GM21390 (cell line): ENCODE results near the gene ZNF718.
"Not testable (repeated sequence)": the region's sequence is repeated elsewhere in the genome, so short reads cannot be mapped to it uniquely, and the experiment has no call there.

ENCODE experiments used
- ATAC-seq: cut with Tn5 transposase; IDR thresholded peaks from one replicate; pipeline ENCODE4 v1.9.1; 2021; ENCODE audit not compliant: unreplicated experiment

The ZNF718 gene

DNA sequence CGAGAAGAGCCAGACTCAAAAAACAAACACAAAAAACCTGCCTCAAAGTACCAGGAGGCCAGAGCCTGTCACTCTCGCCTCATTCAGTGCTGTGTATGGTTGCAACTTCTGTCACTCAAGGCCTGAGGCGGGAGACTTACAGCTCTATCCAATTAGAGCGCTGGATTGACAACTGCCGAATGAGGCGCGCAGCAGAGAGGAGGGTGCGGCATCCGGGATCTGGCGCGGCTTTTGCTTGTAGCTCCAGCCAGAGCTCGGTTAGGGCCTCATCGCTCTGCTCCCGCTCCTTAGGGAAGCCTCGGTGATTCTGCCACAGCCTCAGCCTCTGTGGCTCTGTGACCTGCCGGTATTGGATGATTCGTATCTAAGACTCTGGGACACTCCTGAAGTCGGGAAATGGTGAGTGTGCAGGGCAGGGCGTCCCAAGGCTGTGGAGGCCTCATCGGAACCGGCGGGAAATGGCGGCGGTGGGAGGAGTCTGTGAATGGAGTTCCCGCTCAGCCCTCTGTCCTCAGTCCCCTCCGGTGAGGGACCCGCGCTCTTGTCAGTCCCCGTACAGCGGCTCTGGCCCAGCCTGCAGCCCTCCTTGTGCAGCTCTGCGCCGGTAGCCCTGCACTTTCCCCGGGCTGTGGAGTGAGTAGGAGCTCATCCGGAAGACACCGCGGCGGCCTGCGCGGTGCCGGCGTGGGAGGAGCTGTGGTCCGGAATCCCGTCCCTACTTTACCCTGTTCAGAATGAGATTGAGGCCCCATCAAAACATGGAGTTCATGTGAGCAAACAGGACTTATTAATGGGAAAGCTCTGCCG is at the start of gene ZNF718:
Gene ZNF718, plus strand, starts transcription at position 227 of the 807 bp plus-strand sequence. Its CDS starts 170 bp downstream, at position 397.
- peak; percentile 97 for ATAC-seq

DNA sequence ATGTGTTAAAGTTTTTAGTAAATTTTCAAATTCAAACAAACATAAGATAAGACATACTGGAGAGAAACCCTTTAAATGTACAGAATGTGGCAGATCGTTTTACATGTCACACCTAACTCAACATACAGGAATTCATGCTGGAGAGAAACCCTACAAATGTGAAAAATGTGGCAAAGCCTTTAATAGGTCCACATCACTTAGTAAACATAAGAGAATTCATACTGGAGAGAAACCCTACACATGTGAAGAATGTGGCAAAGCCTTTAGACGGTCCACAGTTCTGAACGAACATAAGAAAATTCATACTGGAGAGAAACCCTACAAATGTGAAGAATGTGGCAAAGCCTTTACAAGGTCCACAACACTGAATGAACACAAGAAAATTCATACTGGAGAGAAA is 38.4 kb upstream of the ZNF718 start:
- ATAC-seq: no peak

DNA sequence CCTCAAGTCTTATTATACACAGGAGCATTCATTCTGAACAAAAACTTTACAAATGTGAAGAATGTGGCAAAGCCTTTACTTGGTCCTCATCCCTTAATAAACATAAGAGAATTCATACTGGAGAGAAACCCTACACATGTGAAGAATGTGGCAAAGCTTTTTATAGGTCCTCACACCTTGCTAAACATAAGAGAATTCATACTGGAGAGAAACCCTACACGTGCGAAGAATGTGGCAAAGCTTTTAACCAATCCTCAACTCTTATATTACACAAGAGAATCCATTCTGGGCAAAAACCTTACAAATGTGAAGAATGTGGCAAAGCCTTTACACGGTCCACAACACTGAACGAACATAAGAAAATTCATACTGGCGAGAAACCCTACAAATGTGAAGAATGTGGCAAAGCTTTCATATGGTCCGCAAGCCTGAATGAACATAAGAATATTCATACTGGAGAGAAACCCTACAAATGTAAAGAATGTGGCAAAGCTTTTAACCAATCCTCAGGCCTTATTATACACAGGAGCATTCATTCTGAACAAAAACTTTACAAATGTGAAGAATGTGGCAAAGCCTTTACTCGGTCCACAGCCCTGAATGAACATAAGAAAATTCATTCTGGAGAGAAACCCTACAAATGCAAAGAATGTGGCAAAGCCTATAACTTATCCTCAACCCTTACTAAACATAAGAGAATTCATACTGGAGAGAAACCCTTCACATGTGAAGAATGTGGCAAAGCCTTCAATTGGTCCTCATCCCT is 37.6 kb upstream of the ZNF718 start:
- not testable (repeated sequence) for ATAC-seq

DNA sequence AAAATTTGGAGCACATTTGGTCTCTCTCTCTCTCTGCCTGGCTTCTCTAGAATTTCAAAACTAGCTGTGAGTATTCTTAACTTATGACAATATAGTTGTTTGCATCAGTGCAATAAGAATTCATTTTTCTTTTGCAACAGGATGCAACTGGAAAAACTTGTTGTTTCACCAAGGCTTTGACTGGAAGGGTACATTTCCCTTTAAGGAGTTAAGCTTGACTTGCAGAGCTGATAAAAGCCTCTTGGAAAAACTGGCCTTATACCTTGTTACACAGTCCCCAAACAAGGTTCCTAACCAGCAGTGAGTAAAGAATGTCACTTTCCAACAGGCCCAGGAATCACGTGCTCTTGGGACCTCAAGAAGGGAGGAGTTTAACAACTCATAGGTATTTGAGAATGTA is 25.9 kb upstream of the ZNF718 start:
- ATAC-seq: no peak

DNA sequence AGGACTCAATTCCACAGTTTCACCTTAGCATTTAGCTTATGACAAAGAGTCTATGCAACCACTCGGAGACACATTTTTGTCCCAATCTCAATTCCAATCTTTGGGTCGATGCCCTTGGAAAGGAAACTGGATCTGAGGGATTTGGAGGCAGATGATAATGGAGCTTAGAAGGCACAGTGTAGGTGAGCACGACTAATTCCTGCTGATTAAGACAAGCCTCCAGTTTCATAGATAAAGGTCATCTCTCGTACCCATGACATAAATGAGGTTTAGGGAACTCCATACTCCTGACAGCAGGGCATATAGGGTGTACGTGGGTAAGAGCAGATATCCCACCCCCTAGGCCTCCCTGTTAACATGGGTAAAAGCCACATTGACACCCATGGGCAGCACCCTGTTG is 24.4 kb upstream of the ZNF718 start:
- ATAC-seq: no peak

DNA sequence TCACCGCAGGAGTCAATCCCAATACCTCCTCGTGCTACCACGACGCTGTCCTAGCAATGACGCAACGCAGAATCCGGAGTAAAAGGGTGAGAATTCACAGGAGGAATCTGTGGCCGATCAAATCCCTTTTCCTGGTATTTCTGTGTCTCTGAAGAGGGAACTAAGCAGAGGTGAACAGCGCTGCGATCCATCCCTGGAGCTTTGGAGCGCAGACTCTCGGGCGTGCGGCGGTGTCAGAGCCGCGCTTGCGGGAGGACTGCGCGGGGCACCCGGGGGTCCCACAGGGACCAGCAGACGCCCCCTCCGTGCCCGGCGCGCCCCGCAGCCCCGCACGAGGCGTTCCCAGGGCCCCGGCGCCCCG is 17.2 kb upstream of the ZNF718 start:
- no peak for ATAC-seq

DNA sequence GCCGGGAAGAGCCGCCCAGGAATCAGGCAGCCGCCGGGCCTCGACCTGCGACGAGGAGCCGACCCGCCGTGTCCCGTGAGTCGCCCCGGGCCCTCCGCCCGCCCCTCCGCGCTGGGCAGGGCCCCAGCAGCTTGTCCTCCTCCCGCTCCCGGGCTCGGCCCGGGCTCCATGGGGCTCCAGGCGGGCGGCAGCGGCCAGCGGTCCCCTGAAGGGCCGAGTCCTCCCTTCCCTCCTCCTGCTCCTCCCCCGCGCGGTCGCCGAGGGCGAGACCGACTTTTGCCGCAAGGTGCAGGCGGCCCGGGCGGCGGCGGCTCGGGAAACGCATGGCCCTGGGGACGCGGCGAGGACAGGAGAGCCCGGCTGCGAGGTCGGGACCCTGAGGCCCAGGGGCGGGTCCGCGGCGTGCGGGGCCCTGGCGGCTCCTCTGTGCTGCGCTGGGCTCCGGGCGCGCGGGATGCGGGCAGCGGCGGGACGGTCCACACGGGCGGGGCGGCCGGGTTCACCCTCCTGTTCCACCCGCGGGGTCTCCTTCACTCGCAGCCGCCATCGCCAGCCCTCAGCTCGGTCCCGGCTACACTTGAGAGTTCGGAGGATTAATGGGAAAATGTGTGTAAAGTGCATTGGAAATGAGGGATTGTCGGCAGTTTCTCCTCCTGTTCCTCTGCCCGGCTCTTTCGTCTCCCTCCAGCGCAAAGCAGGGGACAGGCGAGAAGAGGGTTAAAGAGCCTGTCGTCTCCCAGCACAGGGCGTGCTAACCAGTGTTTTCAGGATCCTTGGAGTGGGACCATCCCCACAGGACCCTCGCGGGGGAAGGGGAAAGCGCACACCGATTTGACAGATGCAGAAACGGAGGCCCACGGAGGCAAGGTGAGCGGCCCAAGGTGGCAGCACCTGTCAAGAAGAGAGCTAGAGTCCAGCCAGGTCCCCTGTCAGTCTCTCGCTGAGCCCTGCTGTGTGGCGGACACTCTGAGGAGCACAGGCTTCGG is 16.6 kb upstream of the ZNF718 start:
- ATAC-seq: no peak

DNA sequence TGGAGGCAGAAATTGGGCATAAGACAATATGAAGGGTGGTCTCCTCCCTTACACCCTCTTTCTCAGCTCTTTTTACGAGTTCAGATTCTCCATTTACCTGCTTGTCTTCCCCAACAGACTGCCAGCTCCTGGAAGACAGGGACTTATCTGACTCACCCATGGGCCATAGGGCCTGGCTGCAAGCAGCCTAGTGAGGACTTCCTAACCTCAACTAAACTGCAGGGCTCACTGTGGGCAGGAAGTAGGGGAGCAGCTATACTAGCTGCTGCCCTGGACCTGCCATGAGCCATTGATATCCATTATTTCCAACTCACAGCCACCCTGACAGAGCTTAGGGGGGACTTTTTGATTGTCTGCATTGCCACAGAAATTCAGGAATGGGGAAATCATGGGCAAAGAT is 11.5 kb upstream of the ZNF718 start:
- ATAC-seq: no peak

DNA sequence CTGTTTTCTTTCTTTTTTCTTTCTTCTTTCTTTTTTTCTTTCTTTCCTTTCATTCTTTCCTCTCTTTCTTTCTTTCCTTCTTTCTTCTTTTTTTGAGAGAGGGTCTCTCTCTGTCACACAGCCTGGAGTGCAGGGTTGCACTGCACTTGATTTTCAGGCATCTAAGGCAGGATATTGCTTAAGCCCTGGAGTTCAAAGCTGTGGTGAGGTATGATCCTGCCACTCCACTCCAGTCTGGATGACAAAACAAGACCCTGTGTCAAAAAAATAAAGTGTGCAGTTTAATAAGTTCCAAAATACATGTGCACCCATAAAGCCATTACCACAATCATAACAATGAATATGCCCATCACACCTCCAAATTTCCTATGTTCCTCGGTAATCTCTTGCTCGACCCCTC is 10.6 kb upstream of the ZNF718 start:
- no peak for ATAC-seq

DNA sequence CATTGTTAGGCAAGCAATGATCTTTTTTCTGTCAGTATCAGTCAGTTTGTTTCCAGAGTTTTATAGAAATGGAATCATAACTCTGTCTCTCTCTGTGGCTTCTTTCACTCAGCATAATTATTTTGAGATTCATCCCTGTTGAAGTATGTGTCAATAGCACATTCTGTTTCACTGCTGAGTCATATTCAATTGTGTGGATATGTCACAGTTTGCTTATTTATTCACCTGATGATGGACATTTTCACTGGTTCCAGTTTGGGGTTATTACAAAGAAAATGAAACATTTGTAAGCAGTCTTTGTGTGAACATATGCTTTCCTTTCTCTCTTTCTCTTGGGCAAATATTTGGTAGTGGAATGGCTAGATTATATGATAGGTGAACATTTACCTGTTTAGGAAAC is 10.2 kb upstream of the ZNF718 start:
- ATAC-seq: no peak

DNA sequence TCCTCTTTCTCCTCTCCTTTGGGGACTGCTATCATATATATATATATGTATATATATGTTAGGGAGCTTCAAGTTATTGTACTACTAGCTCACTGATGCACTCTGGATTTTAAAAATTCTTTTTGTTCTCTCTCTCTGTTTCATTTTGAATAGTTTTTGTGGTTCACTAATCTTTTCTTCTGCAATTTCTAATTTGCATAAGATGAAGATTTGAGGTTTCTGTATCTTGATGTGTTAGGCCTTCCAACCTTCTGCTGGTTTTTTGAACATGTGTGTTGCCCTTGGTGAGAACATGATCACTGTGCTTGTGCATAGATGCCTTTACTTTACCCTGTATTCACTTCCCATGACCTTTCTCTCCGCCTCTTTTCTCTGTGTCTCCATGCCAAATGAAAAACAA is 7.8 kb upstream of the ZNF718 start:
- ATAC-seq: no peak

DNA sequence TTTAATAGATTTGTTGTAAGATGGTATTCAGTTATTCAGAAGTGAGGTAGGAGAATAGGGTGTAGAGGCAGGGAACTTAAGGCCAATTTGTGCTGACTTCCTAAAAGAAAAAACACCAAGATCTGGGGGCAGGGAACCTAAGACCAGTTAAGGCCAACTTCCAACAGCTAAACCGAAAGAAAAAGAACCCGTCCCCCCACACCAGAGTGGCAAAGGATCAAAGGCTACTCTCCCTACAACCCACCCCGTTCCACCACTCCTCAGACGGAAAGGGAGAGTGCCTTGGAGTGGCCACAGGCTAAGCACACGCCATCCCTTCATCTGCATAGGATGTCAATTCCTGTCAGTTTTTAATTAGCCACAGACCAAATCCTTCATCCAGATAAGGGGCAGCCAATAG is 3.7 kb upstream of the ZNF718 start:
- no peak for ATAC-seq

DNA sequence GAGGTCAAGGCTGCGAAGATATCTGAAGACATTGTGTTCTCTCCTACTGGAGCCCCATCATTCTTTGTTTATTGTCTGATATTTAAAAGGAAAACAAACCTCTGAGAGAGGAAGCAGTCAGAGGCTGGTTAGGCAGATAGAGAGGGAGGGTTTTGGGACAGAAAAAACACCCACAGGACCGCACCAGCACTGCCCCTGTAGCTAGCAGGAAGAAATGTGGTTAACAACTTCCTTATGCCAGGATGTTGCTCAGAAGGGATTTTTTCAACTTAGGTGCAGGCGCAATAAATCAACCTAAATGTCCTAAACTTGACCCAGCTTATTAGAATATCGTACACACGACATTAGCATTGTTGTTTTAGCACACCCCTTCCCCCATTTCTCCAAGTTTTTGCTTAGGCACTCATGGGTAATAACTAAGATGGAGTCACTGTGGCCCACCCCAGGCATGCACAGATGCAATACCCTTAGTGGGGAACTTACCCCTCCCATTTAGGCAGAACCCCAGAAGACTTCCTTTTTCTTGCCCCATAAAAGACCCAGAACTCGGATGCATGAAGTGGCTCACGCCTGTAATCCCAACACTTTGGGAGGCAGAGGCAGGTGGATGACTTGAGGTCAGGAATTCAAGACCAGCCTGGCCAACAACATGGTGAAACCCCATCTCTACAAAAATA is 2.8 kb upstream of the ZNF718 start:
- ATAC-seq: no peak

DNA sequence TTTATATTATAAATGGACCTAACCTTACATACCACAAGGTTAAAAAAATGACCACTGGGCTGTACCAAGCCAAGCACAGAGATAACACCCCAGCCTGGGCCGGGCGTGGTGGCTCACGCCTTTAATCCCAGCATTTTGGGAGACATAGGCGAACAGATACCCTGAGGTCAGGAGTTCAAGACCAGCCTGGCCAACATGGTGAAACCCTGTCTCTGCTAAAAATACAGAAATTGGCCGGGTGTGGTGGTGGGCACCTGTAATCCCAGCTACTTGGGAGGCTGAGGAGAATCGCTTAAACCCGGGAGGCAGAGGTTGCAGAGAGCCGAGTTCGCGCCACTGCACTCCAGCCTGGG is 403 bp upstream of the ZNF718 start:
- not testable (repeated sequence) for ATAC-seq

DNA sequence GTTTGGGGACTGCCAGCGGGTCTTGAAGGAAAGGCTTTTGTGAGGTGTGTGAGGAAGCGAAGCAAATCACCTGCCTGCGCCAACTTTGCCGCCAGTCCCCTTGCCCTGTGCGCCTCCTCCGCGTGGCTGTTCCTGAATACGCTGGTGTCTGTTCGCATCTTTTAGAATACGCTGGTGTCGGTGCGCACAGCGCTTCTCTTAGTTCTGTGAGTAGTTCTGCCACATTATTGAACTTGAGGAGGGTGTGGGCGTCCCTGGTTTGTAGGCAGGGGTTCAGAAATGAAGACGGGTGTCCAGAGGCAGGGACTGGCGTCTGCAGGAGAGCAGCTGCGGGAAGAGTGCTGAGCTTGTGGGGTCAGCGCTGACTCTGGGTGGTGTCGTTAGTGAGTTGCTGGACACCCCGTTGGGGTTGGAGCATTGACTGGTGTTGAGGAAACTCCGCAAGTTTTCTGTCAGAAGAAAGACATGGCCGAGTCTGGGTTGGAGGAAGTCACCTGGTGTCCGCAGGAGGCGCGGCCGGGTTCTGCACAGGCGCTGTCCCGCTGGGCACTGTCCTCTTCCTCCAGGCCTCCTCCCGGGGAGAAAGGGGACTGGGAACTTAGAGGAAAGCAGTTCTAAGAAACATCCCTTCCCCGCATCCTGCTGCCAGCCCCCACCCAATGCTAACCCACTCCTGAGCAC is 930 bp downstream of the ZNF718 start:
- peak; percentile 12 for ATAC-seq

DNA sequence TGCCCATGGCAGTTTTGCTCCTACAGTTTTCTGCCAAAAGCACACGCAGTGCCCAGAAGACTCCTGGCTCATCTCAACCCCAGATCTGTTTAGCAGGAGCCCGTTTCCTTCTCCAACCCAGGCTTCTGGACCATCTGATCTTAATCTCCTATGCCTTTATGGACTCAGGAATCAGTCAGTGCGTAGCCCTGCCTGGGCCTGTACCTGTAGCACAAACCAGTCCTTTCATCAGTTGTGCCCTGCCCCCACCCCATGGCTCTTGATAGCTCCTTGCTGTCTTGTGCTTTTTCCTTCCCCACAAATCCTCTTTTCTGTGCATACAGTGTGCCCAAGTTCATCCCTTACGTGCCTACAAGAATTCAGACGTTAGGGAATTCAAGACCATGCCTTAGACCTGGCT is 1.5 kb downstream of the ZNF718 start:
- no peak for ATAC-seq

DNA sequence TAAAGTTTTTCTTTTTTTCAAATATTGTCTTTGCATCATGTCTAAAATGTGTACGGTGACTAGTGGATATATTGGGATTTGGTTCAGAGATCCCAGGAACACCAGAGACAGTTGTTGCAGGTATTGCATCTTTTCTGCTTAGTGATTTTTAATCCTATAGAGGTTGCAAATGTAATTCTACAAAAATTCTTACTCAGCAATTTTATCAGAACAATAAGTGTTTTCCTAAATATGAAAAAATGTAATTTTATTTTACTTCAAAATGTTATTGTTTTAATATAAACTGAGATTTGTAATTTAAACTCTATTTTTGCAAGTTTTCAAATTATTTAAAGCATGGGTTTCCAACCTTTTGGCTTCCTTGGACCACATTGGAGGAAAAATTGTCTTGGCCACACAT is 8.2 kb downstream of the ZNF718 start:
- no peak for ATAC-seq

DNA sequence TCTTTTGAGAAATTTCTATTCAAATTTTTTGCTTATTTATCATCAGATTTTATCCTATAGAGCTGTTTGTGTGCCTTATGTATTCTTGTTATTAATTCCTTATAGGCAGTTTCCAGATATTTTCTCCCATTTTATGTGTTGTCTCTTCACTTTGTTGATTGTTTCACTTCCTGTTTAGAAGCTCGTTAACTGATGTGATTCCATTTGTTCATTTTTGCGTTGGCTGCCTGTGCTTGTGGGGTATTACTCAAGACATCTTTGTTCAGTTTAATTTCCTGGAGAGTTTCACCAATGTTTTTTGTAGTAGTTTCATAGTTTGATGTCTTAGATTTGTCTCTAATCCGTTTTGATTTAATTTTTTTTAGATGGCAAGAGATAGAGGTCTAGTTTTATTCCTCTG is 14.6 kb downstream of the ZNF718 start:
- no peak for ATAC-seq

DNA sequence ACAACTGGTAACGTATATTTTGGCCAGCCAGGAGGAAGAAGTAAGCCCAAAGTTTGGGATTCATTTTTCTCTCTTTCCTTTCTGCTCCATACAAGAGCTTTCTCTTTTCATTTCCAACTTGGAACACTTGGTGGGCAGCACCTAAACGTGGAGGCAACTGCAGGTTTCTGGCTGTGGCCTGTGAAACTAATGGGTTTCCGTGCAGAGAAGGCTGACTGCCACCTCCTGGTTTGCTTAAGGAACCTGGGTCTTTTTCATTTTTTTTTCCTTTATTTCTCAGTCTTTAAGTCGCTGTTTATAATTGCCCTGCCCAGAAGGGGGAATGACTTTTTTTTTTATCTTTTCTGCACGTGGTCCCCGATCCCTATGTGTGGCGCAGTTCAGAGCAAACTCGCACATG is 15.4 kb downstream of the ZNF718 start:
- no peak for ATAC-seq

DNA sequence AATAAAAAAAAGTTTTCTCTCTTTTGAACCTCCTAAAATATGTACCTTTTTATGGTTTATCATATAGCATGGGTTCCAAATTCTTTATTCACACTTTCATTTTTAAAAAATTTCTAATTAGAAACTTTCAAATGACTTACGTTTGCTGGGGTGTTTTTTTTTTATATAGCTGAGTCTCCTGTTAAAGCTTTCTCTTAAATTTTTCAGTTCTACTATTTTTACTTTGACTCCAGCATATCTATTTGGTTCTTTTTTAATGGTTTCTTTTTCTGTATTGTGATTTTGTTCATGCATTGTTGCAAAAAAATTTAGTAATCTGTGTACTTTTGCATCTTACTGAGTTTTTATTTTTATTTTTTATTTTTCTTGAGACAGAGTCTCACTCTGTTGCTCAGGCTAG is 22.3 kb downstream of the ZNF718 start:
- no peak for ATAC-seq
